ENCODE measurements around the gene ARHGDIG. TPM values are rescaled to one million over a fixed set of nuclear protein-coding genes. Genes with fewer than 3 reads are reported as not detected.

The ARHGDIG gene
- total RNA-seq, 4 donors from 2014 or later, result 1.2 to 2.7 (median 1.8) TPM

- H3K4me1 ChIP-seq, result no peaks in the 10 kb centered on the region
- WGBS, 2 donors (ENCODE audit: low coverage in 1 of 2), result 76 to 80% methylated on average over 1 to 10 of the region's 10 CpGs
- no peaks in the 10 kb centered on the region for H3K9me3 ChIP-seq
- H3K4me3 ChIP-seq, result no peak overlapping the region
- ATAC-seq, result no peak
- H3K27ac ChIP-seq, result no peak overlapping the region
- peaks cover 0 to 95% of the 10 kb centered on the region in 2 donors for H3K36me3 ChIP-seq
- no peaks in the 10 kb centered on the region for H3K27me3 ChIP-seq
- TF ChIP-seq EP300 (IDR thresholded peaks at IDR 0.05), result no peak
- TF ChIP-seq CTCF (IDR thresholded peaks at IDR 0.05), result no peak
- TF ChIP-seq POLR2AphosphoS5 (IDR thresholded peaks at IDR 0.05), result no peak
- no peak for TF ChIP-seq POLR2A (IDR thresholded peaks at IDR 0.05)
Measured at GRCh38 chr16:259226-259625, 21.2 kb upstream of the ARHGDIG start.

- no peak for TF ChIP-seq POLR2AphosphoS5 (IDR thresholded peaks at IDR 0.05)
- TF ChIP-seq POLR2A (IDR thresholded peaks at IDR 0.05), result no peak
- no peak for TF ChIP-seq EP300 (IDR thresholded peaks at IDR 0.05)
- TF ChIP-seq CTCF (IDR thresholded peaks at IDR 0.05), result no peak
- no peaks in the 10 kb centered on the region for H3K4me1 ChIP-seq
- H3K27me3 ChIP-seq, result no peaks in the 10 kb centered on the region
- ATAC-seq, result no peak
- no CpG with 5 or more reads among the region's 13 CpGs for WGBS, 2 donors (ENCODE audit: low coverage in 1 of 2)
- H3K4me3 ChIP-seq, result no peak overlapping the region
- no peaks in the 10 kb centered on the region for H3K9me3 ChIP-seq
- no peak overlapping the region for H3K27ac ChIP-seq
- H3K36me3 ChIP-seq, result peaks cover 0 to 95% of the 10 kb centered on the region in 2 donors
Measured at GRCh38 chr16:259814-260253, 20.6 kb upstream of the ARHGDIG start.

GRCh38 chr16:260326-260725 lies 20.1 kb upstream of the ARHGDIG start:
- H3K27me3 ChIP-seq, result no peaks in the 10 kb centered on the region
- H3K27ac ChIP-seq, result no peak overlapping the region
- peaks cover 0 to 95% of the 10 kb centered on the region in 2 donors for H3K36me3 ChIP-seq
- no peak for ATAC-seq
- no peak overlapping the region for H3K4me3 ChIP-seq
- no peak for TF ChIP-seq POLR2A (IDR thresholded peaks at IDR 0.05)
- TF ChIP-seq EP300 (IDR thresholded peaks at IDR 0.05), result no peak
- TF ChIP-seq POLR2AphosphoS5 (IDR thresholded peaks at IDR 0.05), result no peak
- no peak for TF ChIP-seq CTCF (IDR thresholded peaks at IDR 0.05)
- no peaks in the 10 kb centered on the region for H3K4me1 ChIP-seq
- 85 to 100% methylated on average over 2 to 6 of the region's 19 CpGs for WGBS, 2 donors (ENCODE audit: low coverage in 1 of 2)
- H3K9me3 ChIP-seq, result no peaks in the 10 kb centered on the region

- 60% methylated on average over 4 of the region's 28 CpGs; no CpG with 5 or more reads in 1 of the 2 donors for WGBS, 2 donors (ENCODE audit: low coverage in 1 of 2)
- no peak for TF ChIP-seq POLR2A (IDR thresholded peaks at IDR 0.05)
- Histone ChIP-seq H3K4me3 (no peak overlapping the region), H3K27me3 (no peaks in the 10 kb centered on the region), H3K27ac (no peak overlapping the region), H3K9me3 (no peaks in the 10 kb centered on the region), H3K4me1 (no peaks in the 10 kb centered on the region), H3K36me3 (peaks cover 0 to 93% of the 10 kb centered on the region in 2 donors)
- no peak for ATAC-seq
Measured at GRCh38 chr16:261031-261691, 19.2 kb upstream of the ARHGDIG start.

- TF ChIP-seq CTCF (IDR thresholded peaks at IDR 0.05), result no peak
- TF ChIP-seq POLR2A (IDR thresholded peaks at IDR 0.05), result no peak
- no peak for TF ChIP-seq POLR2AphosphoS5 (IDR thresholded peaks at IDR 0.05)
- TF ChIP-seq EP300 (IDR thresholded peaks at IDR 0.05), result no peak
- Histone ChIP-seq H3K27ac (no peak overlapping the region), H3K4me1 (no peaks in the 10 kb centered on the region), H3K36me3 (peaks cover 0 to 83% of the 10 kb centered on the region in 2 donors), H3K9me3 (no peaks in the 10 kb centered on the region), H3K4me3 (no peak overlapping the region), H3K27me3 (no peaks in the 10 kb centered on the region)
- no peak for ATAC-seq
- WGBS, 2 donors (ENCODE audit: low coverage in 1 of 2), result 94% methylated on average over 12 of the region's 29 CpGs; no CpG with 5 or more reads in 1 of the 2 donors
Measured at GRCh38 chr16:262121-262745, 18.2 kb upstream of the ARHGDIG start.
